GM12878 (cell line): ENCODE measurements around the gene CACNA1D. TPM values are rescaled to one million over a fixed set of nuclear protein-coding genes. Genes with fewer than 3 reads are reported as not detected.
"Not testable (repeated sequence)": the region's sequence is repeated elsewhere in the genome, so short reads cannot be mapped to it uniquely, and the experiment has no call there.

Experiments
- ATAC-seq: fragments of 200-7000 bp; cut with Tn5 transposase; 3 replicates; pipeline ENCODE4 v1.9.1; 2020; ENCODE audit warnings: mild to moderate bottlenecking, moderate library complexity
- BruUV-seq: library from RNA; stranded (reverse); fragments of 400-500 nt; replicated peaks from 2 replicates; lab custom pipeline; 2021; lab: Mats Ljungman, UMichigan
- CTCF ChIA-PET: fragments of 300-600 bp; sonication (Branson Sonifier 250); formaldehyde crosslinking; extraction: SDS; loops from one replicate; lab custom pipeline; 2021; ENCODE audit warnings: inconsistent platforms; lab: Yijun Ruan, JAX
- POLR2A ChIA-PET: fragments of 350-600 bp; formaldehyde crosslinking; extraction: SDS; loops from one replicate; lab custom pipeline; 2021; ENCODE audit warnings: inconsistent platforms; lab: Charles Lee
- RAD21 ChIA-PET: fragments of 300-600 bp; sonication (Branson Sonifier 250); formaldehyde crosslinking; loops from one replicate; lab custom pipeline; 2023; ENCODE audit warnings: antibody characterized with exemption; ENCODE audit not compliant: unreplicated experiment; lab: Charles Lee
- SMC1A ChIA-PET: fragments of 300-600 bp; sonication (Branson Sonifier 250); formaldehyde crosslinking; loops from one replicate; lab custom pipeline; 2023; ENCODE audit not compliant: unreplicated experiment, uncharacterized antibody; lab: Charles Lee
- DNase-seq: peaks from one replicate; pipeline ENCODE4 v3.0.0-alpha.2; 2011; ENCODE audit warnings: low read depth, low spot score
- FAIRE-seq: peaks from 3 replicates; lab custom pipeline; 2011; peaks lifted over from hg19 to GRCh38; lab: Jason Lieb, UNC
- H2AFZ ChIP-seq: 2 replicates; pipeline ENCODE4 v1.6.0; 2011; ENCODE audit warnings: low read depth, low read length, control low read depth; ENCODE audit not compliant: control insufficient read depth
- H3K27ac ChIP-seq: 2 replicates; pipeline ENCODE4 v1.5.1; 2011; ENCODE audit warnings: control low read depth; ENCODE audit not compliant: control insufficient read depth, insufficient read depth
- H3K27me3 ChIP-seq, 2 experiments: replicated peaks in 1 of 2; 2 replicates each; pipeline versions ENCODE4 v1.6.0 to v1.6.1; 2011; ENCODE audit warnings: low read length in 1 of 2; ENCODE audit not compliant: control insufficient read depth in 2 of 2, insufficient read depth in 2 of 2
- H3K36me3 ChIP-seq, 2 experiments: 2 replicates each; pipeline ENCODE4 v1.5.1; 2011; ENCODE audit warnings: low read length in 1 of 2; ENCODE audit not compliant: control insufficient read depth in 2 of 2, insufficient read depth in 2 of 2
- H3K4me1 ChIP-seq: 2 replicates; pipeline ENCODE4 v1.6.1; 2011; ENCODE audit warnings: mild to moderate bottlenecking, low read length, moderate library complexity, mixed read lengths; ENCODE audit not compliant: control insufficient read depth, insufficient read depth
- H3K4me2 ChIP-seq: 2 replicates; pipeline ENCODE4 v1.6.0; 2011; ENCODE audit warnings: control low read depth; ENCODE audit not compliant: control insufficient read depth, insufficient read depth
- H3K4me3 ChIP-seq: fragments of 200-600 bp; sonication (generic); 2 replicates; pipeline ENCODE4 v1.5.1; 2016
- H3K79me2 ChIP-seq: 2 replicates; pipeline ENCODE4 v1.6.0; 2011; ENCODE audit warnings: low read length; ENCODE audit not compliant: control insufficient read depth, insufficient read depth
- H3K9ac ChIP-seq: 2 replicates; pipeline ENCODE4 v1.8.0; 2011; ENCODE audit warnings: low read length, control low read depth, mixed read lengths; ENCODE audit not compliant: control insufficient read depth, insufficient read depth
- H3K9me3 ChIP-seq: replicated peaks from 3 replicates; pipeline ENCODE4 v1.5.1; 2011; ENCODE audit warnings: mild to moderate bottlenecking, low read length; ENCODE audit not compliant: control insufficient read depth, insufficient read depth
- H4K20me1 ChIP-seq: 2 replicates; pipeline ENCODE4 v1.6.0; 2011; ENCODE audit not compliant: control insufficient read depth, insufficient read depth
- HCFC1 ChIP-seq: fragments of 150-350 bp; IDR thresholded peaks from 2 replicates; pipeline ENCODE4 v1.6.1; 2014; ENCODE audit warnings: low read length
- WGBS: methylation state at CpG from one replicate; pipeline ENCODE4 v1.1.6; 2016; ENCODE audit warnings: low lambda C conversion rate; ENCODE audit not compliant: insufficient replicate concordance, insufficient coverage; ENCODE audit errors: missing lambda C conversion rate; 5-methylcytosine and 5-hydroxymethylcytosine counted together
- in situ Hi-C: fragments of 300-500 bp; cut with MboI; formaldehyde crosslinking; loops from 9 replicates; pipeline ENCODE4 v1.14.3; 2018; ENCODE audit warnings: mixed read lengths
- intact Hi-C: fragments of 100-400 bp; cut with micrococcal nuclease; formaldehyde crosslinking; loops from one replicate; pipeline ENCODE4 v1.14.2; 2022; ENCODE audit not compliant: unreplicated experiment
- polyA plus RNA-seq, 11 experiments: library from polyadenylated mRNA; depleted of rRNA in 4 of 11; unstranded in 6 of 11; stranded (reverse) in 5 of 11; fragments of >200 nt; fragmentation: Nextera tagmentation in 4 of 11; fragmentation: Illumina TruSeq in 1 of 11; extraction: Ambion mirVana in 4 of 11; extraction: Trizol in 1 of 11; gene quantifications; 1 replicate in 1 of 11; 2 replicates in 10 of 11; pipeline versions ENCODE4 v1.2.1 to v1.2.3, GENCODE V29; 2011 to 2016; ENCODE audit warnings: inconsistent platforms in 2 of 11, missing spikeins in 2 of 11, low read depth in 1 of 11
- total RNA-seq, 4 experiments: library from RNA; depleted of rRNA in 3 of 4; stranded (reverse); fragments of >200 nt in 3 of 4; fragmentation: Illumina TruSeq in 1 of 4; extraction: Trizol in 1 of 4; gene quantifications; 2 replicates each; pipeline versions ENCODE4 v1.2.1 to v1.2.3, GENCODE V29; 2013 to 2021

Gene CACNA1D
- total and polyA plus RNA-seq, 10 of the 15 experiments (the other 5 are each of a cell fraction or from before 2014, with no cell fraction given) = 0.21 to 24.4 (median 1.6) TPM

GRCh38 chr3:53571264-53571663, 76.9 kb downstream of the CACNA1D start:
- H3K9me3 ChIP-seq = no peaks in the 10 kb centered on the region
- RAD21 ChIA-PET = no interaction called here

GRCh38 chr3:53572184-53572583, 77.8 kb downstream of the CACNA1D start:
- H3K36me3 ChIP-seq, FAIRE-seq: not testable (repeated sequence)

More at GRCh38 chr3:53571264-53571663, 76.9 kb downstream of the CACNA1D start:
- in situ Hi-C loops = no loop called here
- ATAC-seq (no peak), DNase-seq (no peak), FAIRE-seq (no peak)
- WGBS = 44% methylated on average over 4 of the region's 4 CpGs
- H3K4me1 ChIP-seq = no peaks in the 10 kb centered on the region
- H3K27ac ChIP-seq = no peak overlapping the region
- TF ChIP-seq HCFC1 = no peak
- ChIA-PET POLR2A (no interaction called here), SMC1A (interaction anchor here (2.2 kb wide), 1 partner anchor 11 kb away, joined by 8 read pairs; no protein-coding TSS in a partner anchor), CTCF (interaction anchor here (1.0 kb wide), 1 partner anchor 10 kb away, joined by 3 read pairs; no protein-coding TSS in a partner anchor)
- no peaks in the 10 kb centered on the region for H3K27me3 ChIP-seq
- no peaks in the 10 kb centered on the region for H4K20me1 ChIP-seq
- no TSS peak for BruUV-seq
- no peaks in the 10 kb centered on the region for H3K36me3 ChIP-seq
- H3K4me2 ChIP-seq = no peak overlapping the region
- no peaks in the 10 kb centered on the region for H3K79me2 ChIP-seq
- H3K9ac ChIP-seq = no peak overlapping the region
- no peak overlapping the region for H2AFZ ChIP-seq
- intact Hi-C loops = no loop called here
- no peak overlapping the region for H3K4me3 ChIP-seq

More at GRCh38 chr3:53572184-53572583, 77.8 kb downstream of the CACNA1D start:
- H3K4me1 ChIP-seq, H3K79me2 ChIP-seq, H4K20me1 ChIP-seq, DNase-seq, ATAC-seq, RAD21 ChIA-PET, H3K9me3 ChIP-seq, POLR2A ChIA-PET, CTCF ChIA-PET, intact Hi-C loops, in situ Hi-C loops, H3K9ac ChIP-seq, H3K4me3 ChIP-seq, BruUV-seq, H3K27me3 ChIP-seq, H3K27ac ChIP-seq, H3K4me2 ChIP-seq, H2AFZ ChIP-seq: not testable (repeated sequence)
- WGBS = 40% methylated on average over 4 of the region's 4 CpGs
- SMC1A ChIA-PET = interaction anchor here (1.7 kb wide), 1 partner anchor 12 kb away, joined by 5 read pairs; no protein-coding TSS in a partner anchor
